Measurements from ENCODE around the gene LRRC70.

DNA sequence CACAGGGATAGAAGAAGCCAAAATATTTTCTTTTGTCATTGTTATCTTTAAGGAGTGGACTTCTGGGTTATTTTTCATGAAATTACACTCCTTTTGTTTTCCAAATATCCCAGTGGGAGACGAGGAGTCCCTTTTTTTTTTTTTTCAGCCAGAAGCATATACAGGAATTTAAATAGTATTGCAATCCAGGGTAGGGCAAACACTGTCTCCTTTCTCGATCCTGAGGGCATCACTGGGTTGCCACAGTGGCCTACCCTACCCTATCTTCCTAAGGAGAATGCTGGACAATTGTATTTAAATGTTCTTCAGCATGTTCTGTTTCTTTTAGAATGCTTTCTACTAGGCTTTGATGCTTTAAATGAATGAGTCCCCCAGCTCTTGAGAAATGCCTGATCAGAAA is 47.9 kb downstream of the LRRC70 start:
- TF ChIP-seq CTCF (IDR thresholded peaks at IDR 0.05): no peak
- no peak for TF ChIP-seq POLR2A (IDR thresholded peaks at IDR 0.05)

Measured in testis (tissue), 2 donors.